ENCODE data around the gene ACOXL.

DNA sequence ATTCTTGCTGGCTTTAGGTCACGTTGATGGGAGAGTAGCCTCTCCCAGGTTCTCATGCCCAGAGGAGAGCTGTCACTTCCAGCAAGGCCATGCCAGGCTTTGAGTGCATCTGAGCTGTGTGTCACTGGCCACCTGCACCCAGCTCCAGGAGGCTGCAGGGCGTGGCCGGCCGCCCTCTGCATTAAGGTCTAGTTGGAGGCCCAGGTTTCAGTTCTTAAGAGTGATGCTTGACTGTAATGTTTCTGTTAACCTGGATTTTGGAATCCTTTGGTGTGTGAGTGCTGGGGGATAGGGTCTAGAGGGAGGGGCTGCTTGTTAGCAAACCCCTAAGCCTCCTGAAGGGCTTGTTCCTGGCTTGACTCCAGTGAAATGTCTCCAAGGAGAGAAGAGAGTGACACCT lies 140.1 kb downstream of the ACOXL start:
- TF ChIP-seq, protein P1, sequence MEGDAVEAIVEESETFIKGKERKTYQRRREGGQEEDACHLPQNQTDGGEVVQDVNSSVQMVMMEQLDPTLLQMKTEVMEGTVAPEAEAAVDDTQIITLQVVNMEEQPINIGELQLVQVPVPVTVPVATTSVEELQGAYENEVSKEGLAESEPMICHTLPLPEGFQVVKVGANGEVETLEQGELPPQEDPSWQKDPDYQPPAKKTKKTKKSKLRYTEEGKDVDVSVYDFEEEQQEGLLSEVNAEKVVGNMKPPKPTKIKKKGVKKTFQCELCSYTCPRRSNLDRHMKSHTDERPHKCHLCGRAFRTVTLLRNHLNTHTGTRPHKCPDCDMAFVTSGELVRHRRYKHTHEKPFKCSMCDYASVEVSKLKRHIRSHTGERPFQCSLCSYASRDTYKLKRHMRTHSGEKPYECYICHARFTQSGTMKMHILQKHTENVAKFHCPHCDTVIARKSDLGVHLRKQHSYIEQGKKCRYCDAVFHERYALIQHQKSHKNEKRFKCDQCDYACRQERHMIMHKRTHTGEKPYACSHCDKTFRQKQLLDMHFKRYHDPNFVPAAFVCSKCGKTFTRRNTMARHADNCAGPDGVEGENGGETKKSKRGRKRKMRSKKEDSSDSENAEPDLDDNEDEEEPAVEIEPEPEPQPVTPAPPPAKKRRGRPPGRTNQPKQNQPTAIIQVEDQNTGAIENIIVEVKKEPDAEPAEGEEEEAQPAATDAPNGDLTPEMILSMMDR (conservative IDR thresholded peaks at IDR 0.05 in 1 of 2, IDR thresholded peaks at IDR 0.05 in 1 of 2; ENCODE audit: extremely low read depth in 1 of 2, insufficient read depth in 1 of 2, low read depth in 1 of 2, low read length in 2 of 2): no peak
- no peak for TF ChIP-seq EZH2 (IDR thresholded peaks at IDR 0.05; ENCODE audit: borderline replicate concordance, low read length)

Measured in mammary epithelial cell (primary cell).